ENCODE measurements around the gene OMP.

The OMP gene

DNA sequence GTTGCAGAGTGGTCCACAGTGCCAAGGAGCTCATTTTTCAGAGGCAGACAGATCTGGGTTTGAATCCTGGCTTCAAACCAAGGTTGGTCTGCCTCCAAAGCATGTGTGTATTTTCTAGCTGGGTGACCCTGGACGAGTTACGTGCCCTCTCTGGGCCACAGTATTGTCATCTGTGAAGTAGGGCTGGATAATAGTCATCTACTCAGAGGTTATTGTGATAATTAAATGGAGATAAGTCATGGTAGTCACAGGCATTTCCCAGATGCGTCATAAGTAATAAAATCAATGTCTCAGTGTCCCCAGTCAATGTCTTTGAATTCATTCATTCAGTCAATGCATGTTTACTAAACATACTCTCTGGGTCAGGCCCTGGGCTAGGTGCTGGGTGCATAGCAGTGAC is 8.6 kb downstream of the OMP start:
- no peak overlapping the region for H3K9ac ChIP-seq (ENCODE audit: low read depth, low read length, poor library complexity, severe bottlenecking)
- no peaks in the 10 kb centered on the region for H3K79me2 ChIP-seq (ENCODE audit: insufficient read depth, low read length)
- H3K9me2 ChIP-seq (replicated peaks; ENCODE audit: low read depth, low read length), result no peaks in the 10 kb centered on the region
- no peaks in the 10 kb centered on the region for H4K20me1 ChIP-seq (ENCODE audit: insufficient read depth, low read length, poor library complexity, severe bottlenecking)
- no peak overlapping the region for H2AFZ ChIP-seq (ENCODE audit: low read length)
- H3K4me3 ChIP-seq (ENCODE audit: low read length, poor library complexity, severe bottlenecking), result no peak overlapping the region
- H3K27me3 ChIP-seq (ENCODE audit: insufficient read depth, low read length, poor library complexity, severe bottlenecking), result no peaks in the 10 kb centered on the region
- H3K4me1 ChIP-seq (ENCODE audit: insufficient read depth, low read length, poor library complexity, severe bottlenecking), result peaks cover 9% of the 10 kb centered on the region
- no peak overlapping the region for H3K4me2 ChIP-seq (ENCODE audit: low read depth, low read length, poor library complexity, severe bottlenecking)
- H3K36me3 ChIP-seq (ENCODE audit: insufficient read depth, low read length), result no peaks in the 10 kb centered on the region
- no peak for TF ChIP-seq EZH2phosphoT487 (IDR thresholded peaks at IDR 0.05; ENCODE audit: borderline replicate concordance)
- TF ChIP-seq, protein P1, sequence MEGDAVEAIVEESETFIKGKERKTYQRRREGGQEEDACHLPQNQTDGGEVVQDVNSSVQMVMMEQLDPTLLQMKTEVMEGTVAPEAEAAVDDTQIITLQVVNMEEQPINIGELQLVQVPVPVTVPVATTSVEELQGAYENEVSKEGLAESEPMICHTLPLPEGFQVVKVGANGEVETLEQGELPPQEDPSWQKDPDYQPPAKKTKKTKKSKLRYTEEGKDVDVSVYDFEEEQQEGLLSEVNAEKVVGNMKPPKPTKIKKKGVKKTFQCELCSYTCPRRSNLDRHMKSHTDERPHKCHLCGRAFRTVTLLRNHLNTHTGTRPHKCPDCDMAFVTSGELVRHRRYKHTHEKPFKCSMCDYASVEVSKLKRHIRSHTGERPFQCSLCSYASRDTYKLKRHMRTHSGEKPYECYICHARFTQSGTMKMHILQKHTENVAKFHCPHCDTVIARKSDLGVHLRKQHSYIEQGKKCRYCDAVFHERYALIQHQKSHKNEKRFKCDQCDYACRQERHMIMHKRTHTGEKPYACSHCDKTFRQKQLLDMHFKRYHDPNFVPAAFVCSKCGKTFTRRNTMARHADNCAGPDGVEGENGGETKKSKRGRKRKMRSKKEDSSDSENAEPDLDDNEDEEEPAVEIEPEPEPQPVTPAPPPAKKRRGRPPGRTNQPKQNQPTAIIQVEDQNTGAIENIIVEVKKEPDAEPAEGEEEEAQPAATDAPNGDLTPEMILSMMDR (conservative IDR thresholded peaks at IDR 0.05; ENCODE audit: low read length), result no peak
- no peaks in the 10 kb centered on the region for H3F3A ChIP-seq (ENCODE audit: low read depth)
- no peaks in the 10 kb centered on the region for H3K9me3 ChIP-seq (ENCODE audit: insufficient read depth, low read depth, low read length)

DNA sequence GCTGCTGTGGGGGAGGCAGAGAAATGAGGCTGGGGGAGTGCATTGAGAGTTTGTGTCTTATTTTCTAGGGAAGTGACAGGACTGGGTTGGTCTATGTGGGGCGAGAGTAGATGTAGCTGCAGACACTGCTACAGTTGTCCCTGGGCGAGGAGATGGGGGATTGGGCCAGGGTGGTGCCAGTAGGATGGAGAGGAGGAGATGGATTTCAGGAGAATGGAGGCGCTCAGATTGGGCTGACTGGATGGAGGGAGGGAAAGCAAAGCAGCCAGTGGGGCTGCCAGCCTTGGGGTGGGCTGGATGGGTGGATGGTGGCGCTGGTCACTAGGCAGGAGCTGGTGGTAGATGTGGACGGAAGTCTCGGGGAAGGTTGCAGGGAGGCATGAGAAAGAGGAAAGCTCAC is 9.3 kb downstream of the OMP start:
- Histone ChIP-seq H3K9ac (ENCODE audit: low read depth, low read length, poor library complexity, severe bottlenecking) (no peak overlapping the region), H3K4me1 (ENCODE audit: insufficient read depth, low read length, poor library complexity, severe bottlenecking) (peaks cover 9% of the 10 kb centered on the region), H3K4me3 (ENCODE audit: low read length, poor library complexity, severe bottlenecking) (no peak overlapping the region), H3K9me3 (ENCODE audit: insufficient read depth, low read depth, low read length) (no peaks in the 10 kb centered on the region), H3K36me3 (ENCODE audit: insufficient read depth, low read length) (no peaks in the 10 kb centered on the region), H3K27me3 (ENCODE audit: insufficient read depth, low read length, poor library complexity, severe bottlenecking) (no peaks in the 10 kb centered on the region), H2AFZ (ENCODE audit: low read length) (no peak overlapping the region), H3F3A (ENCODE audit: low read depth) (no peaks in the 10 kb centered on the region), H4K20me1 (ENCODE audit: insufficient read depth, low read length, poor library complexity, severe bottlenecking) (no peaks in the 10 kb centered on the region), H3K9me2 (replicated peaks; ENCODE audit: low read depth, low read length) (no peaks in the 10 kb centered on the region), H3K79me2 (ENCODE audit: insufficient read depth, low read length) (no peaks in the 10 kb centered on the region), H3K4me2 (ENCODE audit: low read depth, low read length, poor library complexity, severe bottlenecking) (no peak overlapping the region)
- TF ChIP-seq, protein P1 (conservative IDR thresholded peaks at IDR 0.05; ENCODE audit: low read length), result no peak
- no peak for TF ChIP-seq EZH2phosphoT487 (IDR thresholded peaks at IDR 0.05; ENCODE audit: borderline replicate concordance)

DNA sequence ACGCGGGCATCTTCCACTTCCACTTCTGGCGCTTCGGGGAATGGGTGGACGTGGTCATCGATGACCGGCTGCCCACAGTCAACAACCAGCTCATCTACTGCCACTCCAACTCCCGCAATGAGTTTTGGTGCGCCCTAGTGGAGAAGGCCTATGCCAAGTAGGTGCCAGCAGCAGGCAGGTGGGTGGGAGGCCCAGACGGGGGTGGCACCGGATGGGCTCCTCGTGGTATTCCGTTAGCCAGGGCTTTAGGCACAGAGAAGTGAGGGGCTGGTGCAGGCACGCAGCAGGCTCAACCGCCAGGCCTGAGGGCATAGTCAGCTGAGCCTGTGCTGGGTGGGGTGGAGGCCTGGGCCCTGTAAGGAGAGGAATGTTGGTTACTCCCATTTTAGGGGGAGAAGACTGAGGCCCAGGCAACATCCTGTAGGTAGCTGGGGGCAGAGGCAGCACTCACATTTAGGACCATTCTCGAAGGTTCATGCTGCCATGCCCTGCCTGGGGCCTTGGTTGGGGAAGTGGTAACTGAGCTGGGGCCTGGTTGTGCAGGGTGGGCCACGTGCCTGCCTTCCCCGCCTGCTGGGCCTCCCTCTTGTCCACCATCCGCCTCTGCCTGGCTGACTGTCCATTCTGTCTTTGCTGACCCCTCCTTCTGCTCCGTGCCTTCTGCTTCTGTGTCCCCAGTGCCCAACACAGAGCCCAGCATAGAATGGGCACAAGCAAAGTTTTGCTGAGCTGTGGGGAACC is 10.2 kb downstream of the OMP start:
- no peaks in the 10 kb centered on the region for H4K20me1 ChIP-seq (ENCODE audit: insufficient read depth, low read length, poor library complexity, severe bottlenecking)
- no peak overlapping the region for H3K4me2 ChIP-seq (ENCODE audit: low read depth, low read length, poor library complexity, severe bottlenecking)
- no peak overlapping the region for H2AFZ ChIP-seq (ENCODE audit: low read length)
- no peak overlapping the region for H3K4me3 ChIP-seq (ENCODE audit: low read length, poor library complexity, severe bottlenecking)
- H3K27me3 ChIP-seq (ENCODE audit: insufficient read depth, low read length, poor library complexity, severe bottlenecking), result no peaks in the 10 kb centered on the region
- TF ChIP-seq EZH2phosphoT487 (IDR thresholded peaks at IDR 0.05; ENCODE audit: borderline replicate concordance), result no peak
- TF ChIP-seq, protein P1 (conservative IDR thresholded peaks at IDR 0.05; ENCODE audit: low read length), result no peak
- H3K9me2 ChIP-seq (replicated peaks; ENCODE audit: low read depth, low read length), result no peaks in the 10 kb centered on the region
- H3K9me3 ChIP-seq (ENCODE audit: insufficient read depth, low read depth, low read length), result no peaks in the 10 kb centered on the region
- H3F3A ChIP-seq (ENCODE audit: low read depth), result no peaks in the 10 kb centered on the region
- H3K36me3 ChIP-seq (ENCODE audit: insufficient read depth, low read length), result no peaks in the 10 kb centered on the region
- peaks cover 9% of the 10 kb centered on the region for H3K4me1 ChIP-seq (ENCODE audit: insufficient read depth, low read length, poor library complexity, severe bottlenecking)
- no peaks in the 10 kb centered on the region for H3K79me2 ChIP-seq (ENCODE audit: insufficient read depth, low read length)
- no peak overlapping the region for H3K9ac ChIP-seq (ENCODE audit: low read depth, low read length, poor library complexity, severe bottlenecking)
